GM18511 (cell line): ENCODE measurements around the gene PTPN21.

Experiments
- ATAC-seq: cut with Tn5 transposase; IDR thresholded peaks from one replicate; pipeline ENCODE4 v1.9.1; 2021; ENCODE audit warnings: mild to moderate bottlenecking, moderate library complexity; ENCODE audit not compliant: unreplicated experiment

PTPN21 gene

GRCh38 chr14:88507208-88507607 lies 47.6 kb downstream of the PTPN21 start:
- no peak for ATAC-seq

GRCh38 chr14:88505621-88506020 lies 49.2 kb downstream of the PTPN21 start:
- ATAC-seq: no peak

GRCh38 chr14:88504602-88505001 lies 50.2 kb downstream of the PTPN21 start:
- no peak for ATAC-seq

- ATAC-seq: no peak
These were observed 50.9 kb downstream of the PTPN21 start for GRCh38 chr14:88503754-88504406.

- no peak for ATAC-seq
These were observed 52.1 kb downstream of the PTPN21 start for GRCh38 chr14:88502740-88503139.

- ATAC-seq: no peak
These were observed 54.2 kb downstream of the PTPN21 start for GRCh38 chr14:88500611-88501010.

- ATAC-seq: no peak
These were observed 55.6 kb downstream of the PTPN21 start for GRCh38 chr14:88499225-88499624.

- no peak for ATAC-seq
These were observed 58.4 kb downstream of the PTPN21 start for GRCh38 chr14:88496414-88496813.

- ATAC-seq: no peak
These were observed 61.2 kb downstream of the PTPN21 start for GRCh38 chr14:88493392-88494185.

GRCh38 chr14:88492272-88493089 lies 62.3 kb downstream of the PTPN21 start:
- ATAC-seq: peak; percentile 96

GRCh38 chr14:88490168-88490567 lies 64.6 kb downstream of the PTPN21 start:
- ATAC-seq: no peak

GRCh38 chr14:88488897-88489296 lies 65.9 kb downstream of the PTPN21 start:
- ATAC-seq: no peak

- no peak for ATAC-seq
These were observed 66.7 kb downstream of the PTPN21 start for GRCh38 chr14:88488081-88488480.

GRCh38 chr14:88482524-88482923 lies 72.3 kb downstream of the PTPN21 start:
- no peak for ATAC-seq

- no peak for ATAC-seq
These were observed 73.0 kb downstream of the PTPN21 start for GRCh38 chr14:88481794-88482193.

GRCh38 chr14:88481059-88481458 lies 73.7 kb downstream of the PTPN21 start:
- ATAC-seq: no peak

GRCh38 chr14:88479574-88479987 lies 75.2 kb downstream of the PTPN21 start:
- ATAC-seq: no peak

GRCh38 chr14:88478931-88479330 lies 75.9 kb downstream of the PTPN21 start:
- ATAC-seq: no peak

GRCh38 chr14:88477513-88478250 lies 77.1 kb downstream of the PTPN21 start:
- no peak for ATAC-seq

GRCh38 chr14:88476825-88477224 lies 78.0 kb downstream of the PTPN21 start:
- no peak for ATAC-seq

GRCh38 chr14:88476214-88476774 lies 78.5 kb downstream of the PTPN21 start:
- no peak for ATAC-seq
